Heart left ventricle (tissue), 13 donors: ENCODE measurements around the gene HMGA1.

Source experiments
- POLR2A ChIP-seq, 2 donors: fragments of 450-650 bp; IDR thresholded peaks; one replicate each; pipeline ENCODE4 v1.6.1; 2017; ENCODE audit warnings: antibody characterized with exemption in 2 of 2, mild to moderate bottlenecking in 2 of 2, moderate library complexity in 2 of 2
- TF ChIP-seq, protein P1 (sequence below), 12 donors: fragments of 200-600 bp; sonication (generic) in 4 of 12; IDR thresholded peaks; one replicate each; pipeline versions ENCODE4 v1.5.0 to v1.8.0; 2018 to 2022; ENCODE audit warnings: antibody characterized with exemption in 12 of 12, mild to moderate bottlenecking in 5 of 12
- donor health status: ischemic (EF 13 %, LVEDD 7.1; RV severe dilation, severe dysfunction).
- donor health status: DM: no; HTN: yes; CAD: no.
- donor health status: DM: no; HTN: no; CAD: no.
- donor health status: ischemic (EF 25% LVEDD 6.9; RV normal size, moderate dysfunction).
- donor health status: ischemic (EF 25% LVEDD 5.7; RV mildly dilated, moderate dysfunction).
- donor health status: ischemic (EF 35%, LVEDD 5.7; RV mildly dilated, moderate dysfunction).
- donor health status: nonischemic (EF 11% LVEDD 7.7; RV severe dilation, severe dysfunction).
- donor health status: DM: yes; HTN: yes; CAD: no.
- donor health status: PGD.
- donor health status: ischemic (EF 29% LVEDD 5.4; RV normal size, mild dysfunction).
- donor health status: nonischemic (EF 23%, LVEDD 6.1; RV moderate dilation, normal function).

DNA sequence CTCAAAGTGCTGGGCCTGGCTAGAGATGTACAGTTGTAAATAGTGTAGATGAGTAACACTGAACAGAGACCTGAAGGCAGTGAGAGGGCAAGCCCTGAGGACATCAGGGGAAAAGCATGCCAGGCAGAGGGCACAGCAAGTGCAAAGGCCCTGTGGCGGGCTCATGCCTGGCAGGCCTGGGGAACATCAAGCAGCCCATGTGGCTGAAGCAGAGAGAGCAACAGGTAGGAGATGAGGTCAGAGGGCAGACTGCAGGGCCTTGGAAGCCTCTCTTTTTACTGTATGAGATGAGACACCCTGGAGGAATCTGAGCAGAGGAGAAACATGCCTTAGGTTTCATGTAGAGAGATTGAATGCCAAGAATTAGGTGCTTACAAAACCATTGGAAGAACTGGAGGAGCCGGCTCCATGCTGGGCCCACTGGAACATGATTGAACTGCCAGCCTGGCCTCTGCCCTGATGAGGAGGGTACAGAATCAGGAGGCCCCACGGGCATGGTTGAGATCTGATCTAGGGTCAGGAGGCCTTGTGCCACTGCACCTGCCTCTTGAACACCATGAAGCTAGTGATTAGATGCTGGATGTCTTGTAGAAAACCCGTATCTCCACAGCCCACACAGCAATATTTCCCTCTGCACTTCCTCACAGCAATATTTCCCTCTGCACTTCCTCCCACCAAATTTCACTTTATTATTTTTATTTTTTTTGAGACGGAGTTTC, 5.9 kb upstream of the HMGA1 start:
- TF ChIP-seq, protein P1, sequence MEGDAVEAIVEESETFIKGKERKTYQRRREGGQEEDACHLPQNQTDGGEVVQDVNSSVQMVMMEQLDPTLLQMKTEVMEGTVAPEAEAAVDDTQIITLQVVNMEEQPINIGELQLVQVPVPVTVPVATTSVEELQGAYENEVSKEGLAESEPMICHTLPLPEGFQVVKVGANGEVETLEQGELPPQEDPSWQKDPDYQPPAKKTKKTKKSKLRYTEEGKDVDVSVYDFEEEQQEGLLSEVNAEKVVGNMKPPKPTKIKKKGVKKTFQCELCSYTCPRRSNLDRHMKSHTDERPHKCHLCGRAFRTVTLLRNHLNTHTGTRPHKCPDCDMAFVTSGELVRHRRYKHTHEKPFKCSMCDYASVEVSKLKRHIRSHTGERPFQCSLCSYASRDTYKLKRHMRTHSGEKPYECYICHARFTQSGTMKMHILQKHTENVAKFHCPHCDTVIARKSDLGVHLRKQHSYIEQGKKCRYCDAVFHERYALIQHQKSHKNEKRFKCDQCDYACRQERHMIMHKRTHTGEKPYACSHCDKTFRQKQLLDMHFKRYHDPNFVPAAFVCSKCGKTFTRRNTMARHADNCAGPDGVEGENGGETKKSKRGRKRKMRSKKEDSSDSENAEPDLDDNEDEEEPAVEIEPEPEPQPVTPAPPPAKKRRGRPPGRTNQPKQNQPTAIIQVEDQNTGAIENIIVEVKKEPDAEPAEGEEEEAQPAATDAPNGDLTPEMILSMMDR (IDR thresholded peaks at IDR 0.05), result no peak
- no peak for TF ChIP-seq POLR2A (IDR thresholded peaks at IDR 0.05)
